ENCODE measurements around the gene SERPINB4.

SERPINB4 gene

GRCh38 chr18:63626431-63626830, 17.6 kb downstream of the SERPINB4 start:
- DNase-seq: no peak

GRCh38 chr18:63624863-63625262, 19.2 kb downstream of the SERPINB4 start:
- DNase-seq: no peak

GRCh38 chr18:63619661-63620060, 24.4 kb downstream of the SERPINB4 start:
- no peak for DNase-seq

- no peak for DNase-seq
Observed at GRCh38 chr18:63617915-63618234, 26.2 kb downstream of the SERPINB4 start.

GRCh38 chr18:63617049-63617914, 26.8 kb downstream of the SERPINB4 start:
- DNase-seq: peak; percentile 85

- DNase-seq: no peak
Observed at GRCh38 chr18:63613420-63613819, 30.6 kb downstream of the SERPINB4 start.

GRCh38 chr18:63606526-63606925, 37.5 kb downstream of the SERPINB4 start:
- no peak for DNase-seq

- DNase-seq: no peak
Observed at GRCh38 chr18:63604791-63605567, 39.1 kb downstream of the SERPINB4 start.

GRCh38 chr18:63603772-63604171, 40.3 kb downstream of the SERPINB4 start:
- DNase-seq: no peak

- no peak for DNase-seq
Observed at GRCh38 chr18:63603355-63603754, 40.7 kb downstream of the SERPINB4 start.

GRCh38 chr18:63596964-63597363, 47.1 kb downstream of the SERPINB4 start:
- no peak for DNase-seq

GRCh38 chr18:63592471-63592870, 51.6 kb downstream of the SERPINB4 start:
- no peak for DNase-seq

GRCh38 chr18:63591725-63592124, 52.3 kb downstream of the SERPINB4 start:
- no peak for DNase-seq

- no peak for DNase-seq
Observed at GRCh38 chr18:63590966-63591695, 52.9 kb downstream of the SERPINB4 start.

GRCh38 chr18:63590373-63590772, 53.7 kb downstream of the SERPINB4 start:
- DNase-seq: no peak

- no peak for DNase-seq
Observed at GRCh38 chr18:63588909-63589308, 55.1 kb downstream of the SERPINB4 start.
